Endothelial cell of umbilical vein (primary cell): Measurements from ENCODE around the gene AUTS2.

Experiments used
- EZH2 ChIP-seq: IDR thresholded peaks from 2 replicates; pipeline ENCODE4 v1.6.1; 2012; ENCODE audit warnings: borderline replicate concordance, low read depth, mild to moderate bottlenecking, moderate library complexity, low read length, inconsistent platforms; ENCODE audit not compliant: severe bottlenecking
- FOS ChIP-seq: IDR thresholded peaks from 2 replicates; pipeline ENCODE4 v1.6.1; 2011; ENCODE audit warnings: mild to moderate bottlenecking, low read length, moderate library complexity, borderline replicate concordance; ENCODE audit not compliant: insufficient read depth
- GATA2 ChIP-seq: IDR thresholded peaks from 2 replicates; pipeline ENCODE4 v1.7.0; 2011; ENCODE audit warnings: low read depth, mild to moderate bottlenecking, moderate library complexity, mixed read lengths, low read length; ENCODE audit not compliant: insufficient read length, insufficient read depth
- MAX ChIP-seq: IDR thresholded peaks from 2 replicates; pipeline ENCODE4 v1.6.1; 2011; ENCODE audit not compliant: insufficient read depth, insufficient read length
- MYC ChIP-seq: IDR thresholded peaks from one replicate; pipeline ENCODE4 v1.6.1; 2011; ENCODE audit warnings: mild to moderate bottlenecking, low read depth, low read length
- POLR2A ChIP-seq: IDR thresholded peaks from 2 replicates; pipeline ENCODE4 v1.6.1; 2012; ENCODE audit warnings: low read depth, mild to moderate bottlenecking, control low read depth, low read length
- POLR2AphosphoS5 ChIP-seq: IDR thresholded peaks from 2 replicates; pipeline ENCODE4 v1.6.1; 2012; ENCODE audit warnings: low read depth, mild to moderate bottlenecking, control low read depth, low read length, moderate library complexity; ENCODE audit not compliant: insufficient read depth
- TF ChIP-seq, protein P1 (sequence below), 2 donors: IDR thresholded peaks; 1 replicate in 1 of 2; 2 replicates in 1 of 2; pipeline ENCODE4 v1.5.1; 2011; ENCODE audit warnings: low read length in 2 of 2, mild to moderate bottlenecking in 2 of 2, moderate library complexity in 2 of 2, control low read depth in 1 of 2, inconsistent platforms in 1 of 2, low read depth in 1 of 2; ENCODE audit not compliant: insufficient read depth in 1 of 2; ENCODE audit errors: extremely low read depth in 1 of 2

DNA sequence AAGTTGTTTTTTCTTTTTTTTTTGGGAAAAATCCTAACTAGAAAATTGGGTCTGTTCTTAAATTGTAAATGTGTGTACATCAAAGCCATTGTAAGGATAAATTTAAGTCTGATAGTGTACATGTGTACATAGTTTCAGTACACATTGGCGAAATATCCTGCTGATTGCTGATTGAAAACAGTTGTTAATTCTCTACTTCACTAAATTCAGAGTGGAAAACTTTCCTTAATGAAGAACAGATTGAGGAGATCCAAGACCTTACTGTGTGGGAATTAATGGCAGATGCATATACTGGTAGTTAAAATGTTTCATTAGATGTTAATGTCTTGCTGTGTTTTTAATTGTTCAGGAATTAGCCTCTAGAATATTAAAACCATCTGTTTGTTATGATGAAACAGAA, 506.0 kb downstream of the AUTS2 start:
- TF ChIP-seq POLR2A, result no peak
- TF ChIP-seq POLR2AphosphoS5, result no peak
- TF ChIP-seq MAX, result no peak
- TF ChIP-seq, protein P1, sequence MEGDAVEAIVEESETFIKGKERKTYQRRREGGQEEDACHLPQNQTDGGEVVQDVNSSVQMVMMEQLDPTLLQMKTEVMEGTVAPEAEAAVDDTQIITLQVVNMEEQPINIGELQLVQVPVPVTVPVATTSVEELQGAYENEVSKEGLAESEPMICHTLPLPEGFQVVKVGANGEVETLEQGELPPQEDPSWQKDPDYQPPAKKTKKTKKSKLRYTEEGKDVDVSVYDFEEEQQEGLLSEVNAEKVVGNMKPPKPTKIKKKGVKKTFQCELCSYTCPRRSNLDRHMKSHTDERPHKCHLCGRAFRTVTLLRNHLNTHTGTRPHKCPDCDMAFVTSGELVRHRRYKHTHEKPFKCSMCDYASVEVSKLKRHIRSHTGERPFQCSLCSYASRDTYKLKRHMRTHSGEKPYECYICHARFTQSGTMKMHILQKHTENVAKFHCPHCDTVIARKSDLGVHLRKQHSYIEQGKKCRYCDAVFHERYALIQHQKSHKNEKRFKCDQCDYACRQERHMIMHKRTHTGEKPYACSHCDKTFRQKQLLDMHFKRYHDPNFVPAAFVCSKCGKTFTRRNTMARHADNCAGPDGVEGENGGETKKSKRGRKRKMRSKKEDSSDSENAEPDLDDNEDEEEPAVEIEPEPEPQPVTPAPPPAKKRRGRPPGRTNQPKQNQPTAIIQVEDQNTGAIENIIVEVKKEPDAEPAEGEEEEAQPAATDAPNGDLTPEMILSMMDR (IDR thresholded peaks at IDR 0.05; ENCODE audit: extremely low read depth in 1 of 2, insufficient read depth in 1 of 2, low read depth in 1 of 2, low read length in 2 of 2), result no peak
- no peak for TF ChIP-seq MYC
- TF ChIP-seq EZH2, result no peak
- no peak for TF ChIP-seq FOS
- TF ChIP-seq GATA2, result no peak
